Tibial nerve (tissue), 4 donors: Measurements from ENCODE around the gene VSX1. TPM values are rescaled to one million over a fixed set of nuclear protein-coding genes. Genes with fewer than 3 reads are reported as not detected.

Source experiments
- DNase-seq, 2 donors: peaks; one replicate each; pipeline ENCODE4 v3.0.0-alpha.2; 2019; ENCODE audit warnings: low spot score in 2 of 2
- H3K27ac ChIP-seq, 4 donors: fragments of 200-600 bp; sonication (generic) in 3 of 4; one replicate each; pipeline ENCODE4 v1.5.1; 2017 to 2019; ENCODE audit warnings: mild to moderate bottlenecking in 1 of 4
- H3K27me3 ChIP-seq, 2 donors: fragments of 200-600 bp; sonication (generic) in 1 of 2; one replicate each; pipeline versions ENCODE4 v1.5.1 to v1.6.0; 2017 to 2019
- H3K36me3 ChIP-seq, 3 donors: fragments of 200-600 bp; sonication (generic); one replicate each; pipeline ENCODE4 v1.5.1; 2018 to 2019
- H3K4me1 ChIP-seq, 4 donors: fragments of 200-600 bp; sonication (generic) in 3 of 4; one replicate each; pipeline ENCODE4 v1.5.1; 2017 to 2019
- H3K4me3 ChIP-seq, 4 donors: fragments of 200-600 bp; sonication (generic) in 3 of 4; one replicate each; pipeline ENCODE4 v1.5.1; 2017 to 2019; ENCODE audit warnings: mild to moderate bottlenecking in 1 of 4, moderate library complexity in 1 of 4
- H3K9me3 ChIP-seq, 4 donors: fragments of 200-600 bp; sonication (generic) in 3 of 4; one replicate each; pipeline ENCODE4 v1.5.1; 2017 to 2019
- CTCF ChIP-seq, 5 experiments: fragments of 200-600 bp in 3 of 5; fragments of 450-650 bp in 2 of 5; sonication (generic) in 3 of 5; IDR thresholded peaks; one replicate each; pipeline ENCODE4 v1.5.1; 2016 to 2019; ENCODE audit warnings: antibody characterized with exemption in 5 of 5, mild to moderate bottlenecking in 3 of 5, moderate library complexity in 2 of 5
- EP300 ChIP-seq, 2 donors: sonication (generic); formaldehyde crosslinking; IDR thresholded peaks; one replicate each; pipeline ENCODE4 v1.6.1; 2017; ENCODE audit warnings: antibody characterized with exemption in 2 of 2, mild to moderate bottlenecking in 1 of 2
- POLR2A ChIP-seq, 2 donors: fragments of 450-650 bp; IDR thresholded peaks; one replicate each; pipeline ENCODE4 v1.6.1; 2017; ENCODE audit warnings: antibody characterized with exemption in 2 of 2, mild to moderate bottlenecking in 2 of 2, moderate library complexity in 2 of 2
- WGBS, 2 donors: methylation state at CpG; one replicate each; pipeline ENCODE4 v1.1.5; 2018; 5-methylcytosine and 5-hydroxymethylcytosine counted together
- total RNA-seq, 4 donors: library from RNA; depleted of rRNA; stranded (reverse); fragments of >200 nt; gene quantifications; one replicate each; pipeline ENCODE4 v1.1.0, GENCODE V29; 2016

The VSX1 gene
- total RNA-seq, 4 donors from 2014 or later = not detected

- Histone ChIP-seq H3K36me3 (no peaks in the 10 kb centered on the region), H3K27ac (peak overlapping the region; percentile 14 to 96 (median 83)), H3K4me3 (no peak overlapping the region), H3K4me1 (peaks cover 4 to 100% (median 89%) of the 10 kb centered on the region in 4 donors), H3K9me3 (no peaks in the 10 kb centered on the region), H3K27me3 (no peaks in the 10 kb centered on the region)
- TF ChIP-seq CTCF (IDR thresholded peaks at IDR 0.05) = no peak
- no peak for TF ChIP-seq POLR2A (IDR thresholded peaks at IDR 0.05)
- TF ChIP-seq EP300 (IDR thresholded peaks at IDR 0.05) = no peak
- DNase-seq = no peak
- WGBS, 2 donors = 46% methylated on average over 6 of the region's 6 CpGs
These were observed 48.5 kb downstream of the VSX1 start for GRCh38 chr20:25033265-25033923.

GRCh38 chr20:25032478-25033264 is 49.3 kb downstream of the VSX1 start:
- H3K27ac ChIP-seq = peak overlapping the region; percentile 74 to 96 (median 83)
- H3K4me1 ChIP-seq = peaks cover 4 to 100% (median 85%) of the 10 kb centered on the region in 4 donors
- peak; percentile 24 to 25 for TF ChIP-seq POLR2A (IDR thresholded peaks at IDR 0.05)
- TF ChIP-seq CTCF (IDR thresholded peaks at IDR 0.05) = peak in 4 of 5 experiments; percentile 8 to 42 (median 20)
- peak in 1 of 2 donors; percentile 86 for TF ChIP-seq EP300 (IDR thresholded peaks at IDR 0.05)
- no peaks in the 10 kb centered on the region for H3K27me3 ChIP-seq
- WGBS, 2 donors = 42 to 46% methylated on average over 28 to 29 of the region's 29 CpGs
- H3K36me3 ChIP-seq = no peaks in the 10 kb centered on the region
- peak in 1 of 2 donors; percentile 69 for DNase-seq
- H3K9me3 ChIP-seq = no peaks in the 10 kb centered on the region
- peak overlapping the region in 3 of 4 donors; percentile 6 to 24 (median 10) for H3K4me3 ChIP-seq

- 51 to 71% methylated on average over 16 of the region's 16 CpGs for WGBS, 2 donors
- H3K9me3 ChIP-seq = no peaks in the 10 kb centered on the region
- no peaks in the 10 kb centered on the region for H3K27me3 ChIP-seq
- H3K4me3 ChIP-seq = peak overlapping the region in 3 of 4 donors; percentile 6 to 24 (median 10)
- H3K27ac ChIP-seq = peak overlapping the region; percentile 74 to 96 (median 83)
- peaks cover 1 to 100% (median 84%) of the 10 kb centered on the region in 4 donors for H3K4me1 ChIP-seq
- TF ChIP-seq EP300 (IDR thresholded peaks at IDR 0.05) (no peak), POLR2A (IDR thresholded peaks at IDR 0.05) (no peak), CTCF (IDR thresholded peaks at IDR 0.05) (no peak)
- no peaks in the 10 kb centered on the region for H3K36me3 ChIP-seq
- DNase-seq = no peak
These were observed 49.9 kb downstream of the VSX1 start for GRCh38 chr20:25032065-25032477.

GRCh38 chr20:25031241-25031640 is 50.7 kb downstream of the VSX1 start:
- TF ChIP-seq EP300 (IDR thresholded peaks at IDR 0.05) (no peak), POLR2A (IDR thresholded peaks at IDR 0.05) (no peak), CTCF (IDR thresholded peaks at IDR 0.05) (no peak)
- peaks cover 0 to 100% (median 79%) of the 10 kb centered on the region in 4 donors for H3K4me1 ChIP-seq
- DNase-seq = no peak
- H3K36me3 ChIP-seq = no peaks in the 10 kb centered on the region
- no peaks in the 10 kb centered on the region for H3K27me3 ChIP-seq
- peak overlapping the region; percentile 74 to 96 (median 83) for H3K27ac ChIP-seq
- 64 to 84% methylated on average over 3 of the region's 3 CpGs for WGBS, 2 donors
- H3K9me3 ChIP-seq = no peaks in the 10 kb centered on the region
- no peak overlapping the region for H3K4me3 ChIP-seq
